Brain pericyte (primary cell): Measurements from ENCODE around the gene SECTM1.
"Not testable (repeated sequence)": the region's sequence is repeated elsewhere in the genome, so short reads cannot be mapped to it uniquely, and the experiment has no call there.

Source experiments
- DNase-seq: peaks from one replicate; pipeline ENCODE4 v3.0.0-alpha.2; 2012; ENCODE audit warnings: low read depth, low spot score

The SECTM1 gene

GRCh38 chr17:82369211-82369610 is 35.6 kb upstream of the SECTM1 start:
- no peak for DNase-seq

- DNase-seq, result no peak
Observed at GRCh38 chr17:82367724-82368524, 34.4 kb upstream of the SECTM1 start.

GRCh38 chr17:82366749-82367148 is 33.2 kb upstream of the SECTM1 start:
- no peak for DNase-seq

- DNase-seq, result no peak
Observed at GRCh38 chr17:82365606-82366295, 32.2 kb upstream of the SECTM1 start.

- no peak for DNase-seq
Observed at GRCh38 chr17:82361885-82362633, 28.5 kb upstream of the SECTM1 start.

- not testable (repeated sequence) for DNase-seq
Observed at GRCh38 chr17:82359451-82360074, 26.0 kb upstream of the SECTM1 start.

- DNase-seq, result no peak
Observed at GRCh38 chr17:82358465-82359350, 25.1 kb upstream of the SECTM1 start, which contains the start of gene TEX19. Gene TEX19 (plus strand): TSS chr17:82359247. CDS start chr17:82362151, 2,904 bp downstream.

- DNase-seq, result no peak
Observed at GRCh38 chr17:82357394-82357793, 23.8 kb upstream of the SECTM1 start.

GRCh38 chr17:82356845-82357355 is 23.3 kb upstream of the SECTM1 start:
- no peak for DNase-seq

- DNase-seq, result no peak
Observed at GRCh38 chr17:82355770-82356427, 22.3 kb upstream of the SECTM1 start.

GRCh38 chr17:82354804-82355308 is 21.3 kb upstream of the SECTM1 start:
- no peak for DNase-seq

- DNase-seq, result no peak
Observed at GRCh38 chr17:82353484-82353883, 19.9 kb upstream of the SECTM1 start.

- peak; percentile 69 for DNase-seq
Observed at GRCh38 chr17:82351713-82352488, 18.3 kb upstream of the SECTM1 start.

GRCh38 chr17:82351254-82351712 is 17.7 kb upstream of the SECTM1 start:
- DNase-seq, result no peak

GRCh38 chr17:82350182-82351030 is 16.8 kb upstream of the SECTM1 start:
- DNase-seq, result no peak

- no peak for DNase-seq
Observed at GRCh38 chr17:82349287-82349701, 15.7 kb upstream of the SECTM1 start.

- DNase-seq, result no peak
Observed at GRCh38 chr17:82348866-82349265, 15.3 kb upstream of the SECTM1 start.

GRCh38 chr17:82348434-82348833 is 14.9 kb upstream of the SECTM1 start:
- DNase-seq, result no peak
